Urinary bladder (tissue), 4 donors: ENCODE measurements around the gene LRRC41. TPM values are rescaled to one million over a fixed set of nuclear protein-coding genes. Genes with fewer than 3 reads are reported as not detected.

Experiments
- DNase-seq: peaks from one replicate; pipeline ENCODE4 v3.0.0-alpha.2; 2015; ENCODE audit errors: extremely low spot score
- H3K27ac ChIP-seq: one replicate; pipeline ENCODE4 v1.5.1; 2013; ENCODE audit warnings: low read depth, mild to moderate bottlenecking, moderate library complexity
- H3K36me3 ChIP-seq: one replicate; pipeline ENCODE4 v1.6.1; 2013; ENCODE audit warnings: mild to moderate bottlenecking, moderate library complexity; ENCODE audit not compliant: insufficient read depth
- H3K4me1 ChIP-seq: one replicate; pipeline ENCODE4 v1.6.1; 2013; ENCODE audit warnings: mild to moderate bottlenecking, moderate library complexity; ENCODE audit not compliant: insufficient read depth
- H3K4me3 ChIP-seq: one replicate; pipeline ENCODE4 v1.5.1; 2013; ENCODE audit warnings: low read depth, low read length
- WGBS: extraction: QIAGEN DNeasy Blood & Tissue Kit; methylation state at CpG from one replicate; pipeline ENCODE4 v1.1.7; 2013; 5-methylcytosine and 5-hydroxymethylcytosine counted together
- polyA plus RNA-seq: library from polyadenylated mRNA; stranded (reverse); fragments of 200-250 nt; gene quantifications from one replicate; pipeline ENCODE4 v1.2.3, GENCODE V29; 2013
- total RNA-seq: library from RNA; depleted of rRNA; stranded (reverse); fragments of >200 nt; gene quantifications from one replicate; pipeline ENCODE4 v1.2.3, GENCODE V29; 2014
- donor health status: healthy with polysubstance abuse.
- donor health status: healthy.

Gene LRRC41
- total and polyA plus RNA-seq, 2 donors, result 57.6 to 60.3 TPM

GRCh38 chr1:46288485-46289133 is 14.8 kb downstream of the LRRC41 start:
- Histone ChIP-seq H3K4me3 (no peak overlapping the region), H3K36me3 (no peaks in the 10 kb centered on the region), H3K4me1 (peaks cover 2% of the 10 kb centered on the region), H3K27ac (no peak overlapping the region)
- WGBS, result 84% methylated on average over 1 of the region's 1 CpG
- DNase-seq, result no peak

GRCh38 chr1:46285730-46286477 is 17.5 kb downstream of the LRRC41 start:
- 89% methylated on average over 27 of the region's 27 CpGs for WGBS
- Histone ChIP-seq H3K27ac (no peak overlapping the region), H3K4me3 (no peak overlapping the region), H3K4me1 (peaks cover 2% of the 10 kb centered on the region), H3K36me3 (no peaks in the 10 kb centered on the region)
- no peak for DNase-seq

- H3K36me3 ChIP-seq, result peaks cover under 1% of the 10 kb centered on the region
These were observed 18.5 kb downstream of the LRRC41 start for GRCh38 chr1:46284597-46285564.

GRCh38 chr1:46284058-46284457 is 19.4 kb downstream of the LRRC41 start:
- H3K36me3 ChIP-seq, result peaks cover 3% of the 10 kb centered on the region
- H3K27ac ChIP-seq, result no peak overlapping the region
- H3K4me3 ChIP-seq, result no peak overlapping the region
- peaks cover 2% of the 10 kb centered on the region for H3K4me1 ChIP-seq
- WGBS, result 70% methylated on average over 1 of the region's 1 CpG
- no peak for DNase-seq

More at GRCh38 chr1:46284597-46285564, 18.5 kb downstream of the LRRC41 start:
- Histone ChIP-seq H3K27ac (no peak overlapping the region), H3K4me3 (no peak overlapping the region), H3K4me1 (peaks cover 2% of the 10 kb centered on the region)
- no peak for DNase-seq
- whole genome bisulfite sequencing, result 86% methylated on average over 3 of the region's 3 CpGs

- no peaks in the 10 kb centered on the region for H3K4me1 ChIP-seq
- 94% methylated on average over 14 of the region's 14 CpGs for WGBS
- no peak for DNase-seq
- no peak overlapping the region for H3K4me3 ChIP-seq
- H3K36me3 ChIP-seq, result peaks cover 4% of the 10 kb centered on the region
- H3K27ac ChIP-seq, result no peak overlapping the region
These were observed 22.4 kb downstream of the LRRC41 start for GRCh38 chr1:46281021-46281420.

- H3K4me1 ChIP-seq, result no peaks in the 10 kb centered on the region
- H3K4me3 ChIP-seq, result no peak overlapping the region
- peaks cover 4% of the 10 kb centered on the region for H3K36me3 ChIP-seq
- no peak overlapping the region for H3K27ac ChIP-seq
- WGBS, result 96% methylated on average over 3 of the region's 3 CpGs
- no peak for DNase-seq
These were observed 23.3 kb downstream of the LRRC41 start for GRCh38 chr1:46280092-46280491.

- Histone ChIP-seq H3K36me3 (peaks cover 4% of the 10 kb centered on the region), H3K4me3 (no peak overlapping the region), H3K27ac (no peak overlapping the region), H3K4me1 (no peaks in the 10 kb centered on the region)
- WGBS, result 87% methylated on average over 12 of the region's 12 CpGs
- no peak for DNase-seq
These were observed 24.6 kb downstream of the LRRC41 start for GRCh38 chr1:46278807-46279206.

- no peak for DNase-seq
- Histone ChIP-seq H3K27ac (no peak overlapping the region), H3K36me3 (peaks cover 4% of the 10 kb centered on the region), H3K4me1 (no peaks in the 10 kb centered on the region), H3K4me3 (no peak overlapping the region)
- WGBS, result 83% methylated on average over 14 of the region's 14 CpGs
These were observed 25.6 kb downstream of the LRRC41 start for GRCh38 chr1:46277658-46278373.

GRCh38 chr1:46275030-46275337 is 28.4 kb downstream of the LRRC41 start:
- WGBS, result 95% methylated on average over 6 of the region's 6 CpGs
- Histone ChIP-seq H3K4me1 (no peaks in the 10 kb centered on the region), H3K36me3 (peaks cover 4% of the 10 kb centered on the region), H3K4me3 (no peak overlapping the region), H3K27ac (no peak overlapping the region)
- no peak for DNase-seq

GRCh38 chr1:46274225-46275029 is 29.0 kb downstream of the LRRC41 start:
- Histone ChIP-seq H3K4me1 (no peaks in the 10 kb centered on the region), H3K4me3 (no peak overlapping the region), H3K27ac (no peak overlapping the region), H3K36me3 (peaks cover 2% of the 10 kb centered on the region)
- no peak for DNase-seq
- WGBS, result 97% methylated on average over 6 of the region's 6 CpGs

GRCh38 chr1:46268578-46268977 is 34.8 kb downstream of the LRRC41 start:
- Histone ChIP-seq H3K4me1 (no peaks in the 10 kb centered on the region), H3K4me3 (no peak overlapping the region), H3K36me3 (no peaks in the 10 kb centered on the region), H3K27ac (no peak overlapping the region)
- WGBS, result 97% methylated on average over 1 of the region's 1 CpG
- no peak for DNase-seq

GRCh38 chr1:46263146-46263545 is 40.3 kb downstream of the LRRC41 start:
- Histone ChIP-seq H3K36me3 (no peaks in the 10 kb centered on the region), H3K27ac (no peak overlapping the region), H3K4me1 (no peaks in the 10 kb centered on the region), H3K4me3 (no peak overlapping the region)
- WGBS, result 92% methylated on average over 2 of the region's 2 CpGs
- DNase-seq, result no peak
